ENCODE results near the gene SRL.

- TF ChIP-seq GATA3 (IDR thresholded peaks at IDR 0.05; ENCODE audit: low read depth, low read length) (no peak), GATA2 (IDR thresholded peaks at IDR 0.05; ENCODE audit: low read depth, low read length) (no peak)
Observed at GRCh38 chr16:4239020-4239419, 2.9 kb downstream of the SRL start.

All from SH-SY5Y (cell line).